Measurements from ENCODE around the gene PPP1R3E.
"Not testable (repeated sequence)": the region's sequence is repeated elsewhere in the genome, so short reads cannot be mapped to it uniquely, and the experiment has no call there.

DNA sequence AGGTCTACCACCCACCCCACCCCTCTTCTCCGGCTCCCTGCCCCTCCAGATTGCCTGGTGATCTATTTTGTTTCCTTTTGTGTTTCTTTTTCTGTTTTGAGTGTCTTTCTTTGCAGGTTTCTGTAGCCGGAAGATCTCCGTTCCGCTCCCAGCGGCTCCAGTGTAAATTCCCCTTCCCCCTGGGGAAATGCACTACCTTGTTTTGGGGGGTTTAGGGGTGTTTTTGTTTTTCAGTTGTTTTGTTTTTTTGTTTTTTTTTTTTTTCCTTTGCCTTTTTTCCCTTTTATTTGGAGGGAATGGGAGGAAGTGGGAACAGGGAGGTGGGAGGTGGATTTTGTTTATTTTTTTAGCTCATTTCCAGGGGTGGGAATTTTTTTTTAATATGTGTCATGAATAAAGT is 23.1 kb upstream of the PPP1R3E start:
- TF ChIP-seq, protein P1, sequence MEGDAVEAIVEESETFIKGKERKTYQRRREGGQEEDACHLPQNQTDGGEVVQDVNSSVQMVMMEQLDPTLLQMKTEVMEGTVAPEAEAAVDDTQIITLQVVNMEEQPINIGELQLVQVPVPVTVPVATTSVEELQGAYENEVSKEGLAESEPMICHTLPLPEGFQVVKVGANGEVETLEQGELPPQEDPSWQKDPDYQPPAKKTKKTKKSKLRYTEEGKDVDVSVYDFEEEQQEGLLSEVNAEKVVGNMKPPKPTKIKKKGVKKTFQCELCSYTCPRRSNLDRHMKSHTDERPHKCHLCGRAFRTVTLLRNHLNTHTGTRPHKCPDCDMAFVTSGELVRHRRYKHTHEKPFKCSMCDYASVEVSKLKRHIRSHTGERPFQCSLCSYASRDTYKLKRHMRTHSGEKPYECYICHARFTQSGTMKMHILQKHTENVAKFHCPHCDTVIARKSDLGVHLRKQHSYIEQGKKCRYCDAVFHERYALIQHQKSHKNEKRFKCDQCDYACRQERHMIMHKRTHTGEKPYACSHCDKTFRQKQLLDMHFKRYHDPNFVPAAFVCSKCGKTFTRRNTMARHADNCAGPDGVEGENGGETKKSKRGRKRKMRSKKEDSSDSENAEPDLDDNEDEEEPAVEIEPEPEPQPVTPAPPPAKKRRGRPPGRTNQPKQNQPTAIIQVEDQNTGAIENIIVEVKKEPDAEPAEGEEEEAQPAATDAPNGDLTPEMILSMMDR (IDR thresholded peaks at IDR 0.05) = not testable (repeated sequence)
- not testable (repeated sequence) for TF ChIP-seq POLR2A, EP300 (IDR thresholded peaks at IDR 0.05)

Data from ovary (tissue), 3 donors.